Panc1 (cell line): Measurements from ENCODE around the gene LMAN2L. TPM values are rescaled to one million over a fixed set of nuclear protein-coding genes. Genes with fewer than 3 reads are reported as not detected.
A peak's percentile ranks its signal among the peaks of the same experiment; 100 is the strongest.
"Not testable (repeated sequence)": the region's sequence is repeated elsewhere in the genome, so short reads cannot be mapped to it uniquely, and the experiment has no call there.

Experiments
- ATAC-seq: fragments of 200-7000 bp; cut with Tn5 transposase; 2 replicates; pipeline ENCODE4 v1.9.1; 2020; ENCODE audit warnings: mild to moderate bottlenecking, moderate library complexity
- BruUV-seq: library from RNA; stranded (reverse); fragments of 400-500 nt; replicated peaks from 2 replicates; lab custom pipeline; 2021; lab: Mats Ljungman, UMichigan
- CTCF ChIA-PET: fragments of 300-600 bp; sonication (Branson Sonifier 250); formaldehyde crosslinking; loops from one replicate; lab custom pipeline; 2022; ENCODE audit warnings: antibody characterized with exemption; lab: Charles Lee
- POLR2A ChIA-PET: fragments of 300-600 bp; sonication (Branson Sonifier 250); formaldehyde crosslinking; loops from one replicate; lab custom pipeline; 2022; ENCODE audit warnings: antibody characterized with exemption; lab: Charles Lee
- DNase-seq: peaks from one replicate; pipeline ENCODE4 v3.0.0-alpha.2; 2010; ENCODE audit warnings: low read depth, low spot score
- H3K27ac ChIP-seq: 2 replicates; pipeline ENCODE4 v1.5.1; 2011; ENCODE audit warnings: mild to moderate bottlenecking, low read length, inconsistent platforms
- H3K27me3 ChIP-seq: fragments of 200-500 bp; sonication (Bioruptor generic); 2 replicates; pipeline ENCODE4 v1.6.0; 2014; ENCODE audit warnings: low read length, inconsistent platforms; ENCODE audit not compliant: control insufficient read depth, insufficient read depth
- H3K36me3 ChIP-seq: fragments of 200-500 bp; sonication (Bioruptor generic); 2 replicates; pipeline ENCODE4 v1.5.1; 2014; ENCODE audit warnings: inconsistent platforms, mild to moderate bottlenecking, low read length, moderate library complexity; ENCODE audit not compliant: control insufficient read depth, insufficient read depth
- H3K4me1 ChIP-seq: 2 replicates; pipeline ENCODE4 v1.5.1; 2011; ENCODE audit warnings: inconsistent platforms, mild to moderate bottlenecking, low read length, moderate library complexity; ENCODE audit not compliant: control insufficient read depth, insufficient read depth
- H3K4me3 ChIP-seq, 2 experiments: 2 replicates each; pipeline ENCODE4 v1.5.1; 2011 to 2012; ENCODE audit warnings: low read depth in 2 of 2, low read length in 2 of 2, mild to moderate bottlenecking in 2 of 2, inconsistent platforms in 1 of 2, moderate library complexity in 1 of 2
- H3K9me3 ChIP-seq: fragments of 200-500 bp; sonication (Bioruptor generic); 2 replicates; pipeline ENCODE4 v1.5.1; 2014; ENCODE audit warnings: low read depth, mild to moderate bottlenecking, inconsistent platforms, low read length, moderate library complexity; ENCODE audit not compliant: control insufficient read depth, insufficient read depth
- POLR2AphosphoS5 ChIP-seq: IDR thresholded peaks from 2 replicates; pipeline ENCODE4 v1.6.1; 2012; ENCODE audit warnings: mild to moderate bottlenecking, low read depth, low read length, moderate library complexity
- REST ChIP-seq, 2 experiments: IDR thresholded peaks; 2 replicates each; pipeline ENCODE4 v1.6.1; 2011 to 2012; ENCODE audit warnings: low read depth in 2 of 2, control low read depth in 1 of 2, low read length in 1 of 2, mild to moderate bottlenecking in 1 of 2, moderate library complexity in 1 of 2; ENCODE audit not compliant: insufficient read depth in 1 of 2
- SIN3A ChIP-seq: IDR thresholded peaks from 2 replicates; pipeline ENCODE4 v1.6.1; 2012; ENCODE audit warnings: low read depth, mild to moderate bottlenecking, low read length, moderate library complexity, borderline replicate concordance; ENCODE audit not compliant: insufficient read depth
- TCF7L2 ChIP-seq: IDR thresholded peaks from 2 replicates; pipeline ENCODE4 v1.6.1; 2011; ENCODE audit warnings: mild to moderate bottlenecking, low read depth, low read length, inconsistent platforms
- in situ Hi-C: cut with HindIII; loops from 2 replicates; pipeline ENCODE4 v1.10.0; 2016; ENCODE audit warnings: low sequenced_read_pairs, low pct_unique_long_range_greater_than_20kb
- intact Hi-C: fragments of 100-400 bp; cut with micrococcal nuclease; formaldehyde crosslinking; loops from one replicate; pipeline ENCODE4 v1.10.0; 2022; ENCODE audit not compliant: unreplicated experiment
- total RNA-seq: library from RNA; stranded (reverse); gene quantifications from one replicate; pipeline ENCODE4 v1.2.1, GENCODE V29; 2021; ENCODE audit not compliant: unreplicated experiment
- TF ChIP-seq, protein P1 (sequence below): fragments of 450-650 bp; IDR thresholded peaks from 2 replicates; pipeline ENCODE4 v1.5.1; 2017; ENCODE audit warnings: mild to moderate bottlenecking

LMAN2L gene
- total RNA-seq, 1 experiment from 2014 or later, result 31.5 TPM

DNA sequence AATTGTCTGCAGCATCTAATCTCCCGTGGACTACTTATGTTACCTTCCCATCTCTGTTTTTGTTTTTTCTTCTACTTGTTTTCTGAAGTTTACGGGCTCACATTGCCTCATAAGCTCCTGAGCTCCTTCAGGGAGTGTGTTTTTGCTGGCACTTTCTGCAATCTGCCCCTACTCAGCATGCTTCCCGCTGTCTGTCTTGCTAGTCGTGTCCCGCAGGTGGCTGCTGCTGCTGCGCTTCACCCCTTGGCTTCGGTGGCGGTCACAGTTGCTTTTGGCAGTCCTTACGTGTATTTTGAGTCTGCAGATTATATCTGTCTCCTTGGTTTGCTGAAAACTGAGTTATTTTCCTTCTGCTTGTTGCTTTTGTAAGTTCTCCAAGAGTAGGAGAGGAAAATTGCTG, 60.0 kb downstream of the LMAN2L start:
- Histone ChIP-seq H3K27me3 (no peaks in the 10 kb centered on the region; the same call in 1 of the 2 replicates), H3K36me3 (no peaks in the 10 kb centered on the region), H3K4me1 (peaks cover 11% of the 10 kb centered on the region), H3K9me3 (no peaks in the 10 kb centered on the region), H3K4me3 (peak overlapping the region in 1 of 2 experiments; percentile 2; a peak in 1 of 4 replicates), H3K27ac (no peak overlapping the region)
- intact Hi-C loops (no loop called here), in situ Hi-C loops (no loop called here)
- CTCF ChIA-PET, result no interaction called here
- ATAC-seq (peak; percentile 70), DNase-seq (no peak)
- POLR2A ChIA-PET, result no interaction called here
- no TSS peak for BruUV-seq
- TF ChIP-seq POLR2AphosphoS5 (no peak), TCF7L2 (no peak)

GRCh38 chr2:96669539-96670215, 70.2 kb downstream of the LMAN2L start:
- no peaks in the 10 kb centered on the region for H3K4me1 ChIP-seq
- H3K27me3 ChIP-seq, result no peaks in the 10 kb centered on the region
- ChIA-PET CTCF (no interaction called here), POLR2A (no interaction called here)
- no peak for DNase-seq
- TF ChIP-seq POLR2AphosphoS5, result no peak
- BruUV-seq, result no TSS peak
- H3K36me3 ChIP-seq, result no peaks in the 10 kb centered on the region
- no peak overlapping the region for H3K4me3 ChIP-seq
- intact Hi-C loops, result no loop called here
- ATAC-seq, result 0 out of 2 replicates have a peak, but pooled peaks have one; percentile 35
- no peaks in the 10 kb centered on the region for H3K9me3 ChIP-seq
- in situ Hi-C loops, result no loop called here
- no peak overlapping the region for H3K27ac ChIP-seq

GRCh38 chr2:96668771-96669170, 71.1 kb downstream of the LMAN2L start:
- no peak for ATAC-seq
- in situ Hi-C loops, result no loop called here
- Histone ChIP-seq H3K4me1 (no peaks in the 10 kb centered on the region), H3K9me3 (0 out of 2 replicates have a peak, but pooled peaks cover 4% of the 10 kb centered on the region), H3K36me3 (no peaks in the 10 kb centered on the region), H3K4me3 (no peak overlapping the region), H3K27me3 (no peaks in the 10 kb centered on the region), H3K27ac (no peak overlapping the region)
- ChIA-PET POLR2A (no interaction called here), CTCF (no interaction called here)
- TF ChIP-seq POLR2AphosphoS5 (no peak), SIN3A (no peak), TCF7L2 (no peak), REST (IDR thresholded peaks at IDR 0.05; ENCODE audit: insufficient read depth in 1 of 2, low read depth in 2 of 2, low read length in 1 of 2) (no peak)
- TF ChIP-seq, protein P1, sequence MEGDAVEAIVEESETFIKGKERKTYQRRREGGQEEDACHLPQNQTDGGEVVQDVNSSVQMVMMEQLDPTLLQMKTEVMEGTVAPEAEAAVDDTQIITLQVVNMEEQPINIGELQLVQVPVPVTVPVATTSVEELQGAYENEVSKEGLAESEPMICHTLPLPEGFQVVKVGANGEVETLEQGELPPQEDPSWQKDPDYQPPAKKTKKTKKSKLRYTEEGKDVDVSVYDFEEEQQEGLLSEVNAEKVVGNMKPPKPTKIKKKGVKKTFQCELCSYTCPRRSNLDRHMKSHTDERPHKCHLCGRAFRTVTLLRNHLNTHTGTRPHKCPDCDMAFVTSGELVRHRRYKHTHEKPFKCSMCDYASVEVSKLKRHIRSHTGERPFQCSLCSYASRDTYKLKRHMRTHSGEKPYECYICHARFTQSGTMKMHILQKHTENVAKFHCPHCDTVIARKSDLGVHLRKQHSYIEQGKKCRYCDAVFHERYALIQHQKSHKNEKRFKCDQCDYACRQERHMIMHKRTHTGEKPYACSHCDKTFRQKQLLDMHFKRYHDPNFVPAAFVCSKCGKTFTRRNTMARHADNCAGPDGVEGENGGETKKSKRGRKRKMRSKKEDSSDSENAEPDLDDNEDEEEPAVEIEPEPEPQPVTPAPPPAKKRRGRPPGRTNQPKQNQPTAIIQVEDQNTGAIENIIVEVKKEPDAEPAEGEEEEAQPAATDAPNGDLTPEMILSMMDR, result no peak
- DNase-seq, result no peak
- BruUV-seq, result no TSS peak
- intact Hi-C loops, result no loop called here

DNA sequence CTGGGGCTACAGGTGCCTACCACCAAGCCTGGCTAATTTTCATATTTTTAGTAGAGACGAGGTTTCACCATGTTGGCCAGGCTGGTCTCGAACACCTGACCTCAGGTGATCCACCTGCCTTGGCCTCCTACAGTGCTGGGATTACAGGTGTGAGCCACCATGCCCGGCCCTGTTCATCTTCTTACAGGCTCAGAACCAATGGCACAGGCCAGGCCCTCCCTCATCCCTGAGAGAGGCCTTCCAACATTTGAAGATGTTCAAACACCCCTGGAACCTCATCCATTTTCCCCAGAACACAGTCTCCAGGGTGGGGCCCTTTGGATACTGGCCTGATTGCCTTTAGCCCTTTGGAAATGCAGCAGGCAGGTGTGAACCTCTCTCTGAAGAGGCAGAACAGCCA, 74.1 kb downstream of the LMAN2L start:
- in situ Hi-C loops, H3K27me3 ChIP-seq, H3K9me3 ChIP-seq, DNase-seq, BruUV-seq, CTCF ChIA-PET, POLR2A ChIA-PET, H3K4me1 ChIP-seq, H3K36me3 ChIP-seq, ATAC-seq, intact Hi-C loops, H3K4me3 ChIP-seq, H3K27ac ChIP-seq: not testable (repeated sequence)
